GM06990 (cell line): ENCODE results near the gene PROCA1.
A peak's percentile ranks its signal among the peaks of the same experiment; 100 is the strongest.

ENCODE experiments used
- DNase-seq: peaks from one replicate; pipeline ENCODE4 v3.0.0-alpha.2; 2011; ENCODE audit not compliant: insufficient read length; ENCODE audit errors: extremely low read depth
- H3K27me3 ChIP-seq: replicated peaks from 2 replicates; pipeline ENCODE4 v1.6.0; 2011; ENCODE audit warnings: low read length; ENCODE audit not compliant: control insufficient read depth, insufficient read depth
- H3K36me3 ChIP-seq: 2 replicates; pipeline ENCODE4 v1.5.1; 2011; ENCODE audit warnings: low read length; ENCODE audit not compliant: control insufficient read depth, insufficient read depth
- H3K4me3 ChIP-seq: replicated peaks from 2 replicates; pipeline ENCODE4 v1.5.1; 2011; ENCODE audit warnings: low read depth, mild to moderate bottlenecking, control low read depth, low read length
- CTCF ChIP-seq: IDR thresholded peaks from 2 replicates; pipeline ENCODE4 v1.5.1; 2011; ENCODE audit warnings: low read length, control low read depth, mild to moderate bottlenecking, inconsistent platforms; ENCODE audit not compliant: insufficient read depth, poor library complexity, severe bottlenecking

PROCA1 gene

GRCh38 chr17:28718333-28719020 lies 6.8 kb upstream of the PROCA1 start:
- Histone ChIP-seq H3K4me3 (no peak overlapping the region), H3K27me3 (no peaks in the 10 kb centered on the region; the same call in 1 of the 2 replicates), H3K36me3 (peaks cover 17% of the 10 kb centered on the region)
- no peak for TF ChIP-seq CTCF
- no peak for DNase-seq

GRCh38 chr17:28717578-28718332 lies 6.1 kb upstream of the PROCA1 start, which contains the start of gene RAB34:
Gene RAB34, minus strand, starts transcription at chr17:28717868. Its CDS starts 602 bp downstream, at chr17:28717266.
- peak; percentile 75 for DNase-seq
- Histone ChIP-seq H3K27me3 (no peaks in the 10 kb centered on the region; the same call in 1 of the 2 replicates), H3K4me3 (no peak within 1 kb of the TSS), H3K36me3 (peaks cover 15% of the 10 kb centered on the region)
- TF ChIP-seq CTCF, result no peak

- Histone ChIP-seq H3K4me3 (no peak overlapping the region), H3K36me3 (peaks cover 10% of the 10 kb centered on the region), H3K27me3 (no peaks in the 10 kb centered on the region; the same call in 1 of the 2 replicates)
- peak; percentile 63 for DNase-seq
- TF ChIP-seq CTCF, result no peak
Measured at GRCh38 chr17:28716740-28717577, 5.3 kb upstream of the PROCA1 start.

GRCh38 chr17:28715217-28715616 lies 3.5 kb upstream of the PROCA1 start:
- no peak for TF ChIP-seq CTCF
- no peak for DNase-seq

DNA sequence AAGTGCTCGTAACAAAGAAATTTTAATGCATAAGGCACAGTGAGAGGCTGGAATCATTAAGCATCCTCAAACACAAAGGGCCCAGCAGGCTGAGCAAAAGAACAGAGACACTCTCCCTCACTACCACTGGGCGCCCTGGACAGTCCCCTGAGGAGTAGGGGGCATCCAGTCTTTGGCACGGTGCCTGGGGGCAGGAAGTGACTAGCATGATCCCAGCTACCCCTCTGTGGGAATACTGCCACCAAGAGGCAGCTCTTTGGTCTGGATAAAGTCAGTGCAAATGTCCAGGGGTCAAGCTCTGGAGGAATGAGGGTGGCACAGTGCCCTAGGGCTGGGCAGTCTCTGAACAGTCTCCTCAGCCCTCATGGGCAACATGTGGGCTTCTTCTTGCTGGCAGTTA lies 2.6 kb upstream of the PROCA1 start:
- no peak for DNase-seq
- Histone ChIP-seq H3K36me3 (no peaks in the 10 kb centered on the region), H3K27me3 (no peaks in the 10 kb centered on the region; the same call in 1 of the 2 replicates), H3K4me3 (no peak overlapping the region)
- TF ChIP-seq CTCF, result no peak

More at GRCh38 chr17:28715217-28715616, 3.5 kb upstream of the PROCA1 start:
- H3K4me3 ChIP-seq, result no peak overlapping the region
- no peaks in the 10 kb centered on the region; the same call in 1 of the 2 replicates for H3K27me3 ChIP-seq
- no peaks in the 10 kb centered on the region for H3K36me3 ChIP-seq
